ENCODE measurements around the gene CLDN15.
"Not testable (repeated sequence)": the region's sequence is repeated elsewhere in the genome, so short reads cannot be mapped to it uniquely, and the experiment has no call there.

Gene CLDN15

DNA sequence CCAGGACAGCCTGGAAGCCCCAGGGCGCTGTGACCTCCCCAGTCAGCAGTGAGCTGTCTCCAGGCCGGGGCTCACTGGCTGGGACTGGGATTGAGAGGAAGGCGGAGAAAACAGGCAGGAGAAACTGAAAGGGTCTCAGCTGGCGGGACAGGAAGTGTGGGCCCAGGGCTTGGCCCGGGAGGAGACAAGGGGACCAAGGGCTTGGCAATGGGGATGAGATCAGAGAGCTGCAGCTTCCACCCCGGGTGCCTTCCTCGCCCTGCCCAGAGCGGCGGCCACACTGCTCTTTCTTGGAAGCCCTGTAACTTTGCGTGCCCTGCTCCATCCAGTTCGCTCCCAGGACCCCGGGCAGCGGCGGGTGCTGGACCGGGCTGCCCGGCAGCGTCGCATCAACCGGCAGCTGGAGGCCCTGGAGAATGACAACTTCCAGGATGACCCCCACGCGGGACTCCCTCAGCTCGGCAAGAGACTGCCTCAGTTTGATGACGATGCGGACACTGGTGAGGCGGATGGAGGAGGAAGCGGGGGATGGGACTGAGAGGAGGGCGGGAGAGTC, 15.2 kb downstream of the CLDN15 start:
- DNase-seq (ENCODE audit: low read depth in 4 of 4, low spot score in 1 of 4): no peak

DNA sequence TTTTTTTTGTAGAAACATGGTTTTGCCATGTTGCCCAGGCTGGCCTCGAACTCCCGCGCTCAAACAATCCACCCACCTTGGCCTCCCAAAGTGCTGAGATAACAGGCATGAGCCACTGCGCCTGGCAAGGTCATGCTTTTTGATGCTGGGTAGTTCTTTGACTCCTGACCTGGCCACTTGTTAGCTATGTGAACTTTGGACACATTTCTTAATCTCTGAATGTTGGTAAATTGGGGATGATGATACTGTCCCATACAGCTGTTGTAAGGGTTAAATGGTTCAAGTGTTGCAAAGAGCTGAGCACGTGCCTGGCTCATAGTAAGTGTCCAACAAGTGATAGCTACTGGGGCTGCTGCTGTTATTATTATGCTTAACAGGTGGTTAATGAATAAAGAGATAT, 17.3 kb downstream of the CLDN15 start:
- no peak for DNase-seq (ENCODE audit: low read depth in 4 of 4, low spot score in 1 of 4)

DNA sequence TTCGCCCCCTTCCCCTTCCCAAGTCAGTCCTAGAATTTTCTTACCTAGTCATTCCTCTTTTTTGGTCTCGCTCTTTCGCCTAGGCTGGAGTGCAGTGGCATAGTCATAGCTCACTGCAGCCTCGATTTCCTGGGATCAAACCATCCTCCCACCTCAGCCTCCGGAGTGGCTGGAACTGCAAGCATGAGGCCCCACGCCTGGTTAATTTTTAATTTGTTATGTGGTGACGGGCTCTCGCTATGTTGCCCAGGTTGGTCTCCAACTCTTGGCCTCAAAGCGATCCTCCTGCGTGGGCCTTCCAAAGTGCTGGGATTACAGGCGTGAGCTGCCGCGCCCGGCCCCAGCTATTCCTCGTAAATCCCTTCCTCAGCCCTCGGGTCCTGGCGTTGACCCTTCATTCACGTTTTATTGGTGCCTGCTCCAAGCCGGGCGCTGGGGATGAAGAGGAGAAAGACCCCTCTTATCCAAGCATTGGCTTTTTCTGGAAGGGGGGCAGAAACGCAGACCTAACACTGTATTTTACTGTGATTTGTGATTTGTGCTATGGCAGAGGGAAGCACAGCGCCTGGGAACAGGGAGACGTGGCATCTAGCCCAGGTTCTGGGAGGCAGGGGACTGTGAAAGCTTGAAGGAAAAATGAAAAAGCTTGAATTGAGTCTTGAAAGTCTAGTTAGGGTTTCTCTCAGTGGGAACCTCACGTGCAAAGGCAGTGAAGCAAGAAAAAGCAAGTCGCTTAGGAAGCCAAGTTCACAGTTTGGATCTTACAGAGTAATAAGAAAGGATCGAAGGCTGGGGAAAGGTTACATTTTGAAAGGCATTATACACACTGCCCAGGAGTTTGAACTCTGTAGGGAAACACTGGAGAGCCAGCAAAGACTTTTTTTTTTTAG, 19.1 kb downstream of the CLDN15 start:
- no peak for DNase-seq (ENCODE audit: low read depth in 4 of 4, low spot score in 1 of 4)

DNA sequence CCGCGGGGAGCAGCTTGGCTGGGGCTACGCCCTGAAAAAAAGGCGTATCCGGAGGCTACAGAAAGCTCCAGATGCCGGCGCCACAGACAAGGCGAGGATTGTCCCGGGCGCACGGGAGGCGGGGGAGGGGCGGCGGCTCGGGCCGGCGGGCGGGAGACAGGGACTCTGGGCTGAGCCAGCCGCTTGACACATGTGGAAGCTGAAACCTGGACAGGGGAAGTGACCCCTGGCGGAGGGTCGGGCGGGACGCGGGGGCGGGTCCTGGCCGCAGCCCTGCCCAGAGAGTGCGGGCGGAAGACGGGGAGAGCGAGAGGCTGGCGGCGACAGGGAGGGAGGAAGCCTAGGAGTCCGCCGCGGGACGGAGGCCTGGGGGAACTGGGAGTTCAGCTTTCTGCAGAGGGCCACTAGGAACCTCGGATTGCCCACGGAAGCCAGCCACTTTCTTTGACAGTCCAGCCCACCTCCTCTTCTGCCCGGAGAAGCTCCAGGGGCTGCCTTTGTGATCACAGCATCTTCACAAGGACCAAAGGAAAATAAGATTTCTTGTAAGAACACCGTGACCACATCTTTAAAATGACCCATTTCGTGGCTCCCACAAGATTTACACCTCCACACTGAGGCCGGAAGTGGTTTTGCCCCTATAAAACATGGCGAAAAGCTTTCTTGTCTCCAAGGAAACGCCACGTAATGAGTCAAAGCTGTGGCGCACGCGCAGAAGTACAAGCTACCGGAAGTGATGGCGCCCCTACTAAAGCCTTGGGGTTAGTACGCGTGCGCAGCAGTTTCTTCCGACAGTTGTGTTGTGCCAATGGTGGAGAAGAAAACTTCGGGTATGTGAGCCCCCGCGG, 20.0 kb downstream of the CLDN15 start, which contains the start of the genes PLOD3 and ZNHIT1:
Gene PLOD3 (minus strand): TSS at position 194 of the 848 bp plus-strand sequence. CDS start 307 bp downstream, outside the sequence.
Gene ZNHIT1 (plus strand): TSS at position 778 of the 848 bp plus-strand sequence. CDS start 31 bp downstream, at position 809.
- DNase-seq (ENCODE audit: low read depth in 4 of 4, low spot score in 1 of 4): peak; percentile 88 to 96 (median 92)

DNA sequence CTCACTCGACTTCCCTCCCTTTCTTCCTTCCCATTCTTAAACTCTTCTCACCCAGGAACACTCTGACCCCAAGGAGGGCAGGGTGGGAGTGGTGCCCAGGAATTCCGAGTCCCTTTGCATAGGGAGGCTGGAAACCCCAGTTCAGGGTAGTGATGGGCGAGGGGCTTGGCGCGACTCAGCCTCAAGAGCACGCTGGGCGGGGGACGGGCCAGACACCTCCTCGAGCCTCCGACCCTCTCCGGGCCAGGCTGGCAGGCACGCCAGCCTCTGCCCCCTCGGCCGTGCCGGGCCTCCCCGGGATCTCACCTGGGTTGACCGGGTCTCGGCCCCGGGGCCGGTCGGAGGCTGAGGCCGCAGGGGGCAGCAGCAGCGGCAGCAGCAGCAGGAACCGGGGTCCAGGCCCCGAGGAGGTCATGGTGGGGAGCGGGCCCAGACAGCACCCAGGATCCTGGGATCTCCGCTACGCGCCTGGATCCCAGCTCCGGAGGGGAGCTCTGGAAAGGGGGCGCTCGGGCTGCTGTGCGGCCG, 20.7 kb downstream of the CLDN15 start:
- DNase-seq (ENCODE audit: low read depth in 4 of 4, low spot score in 1 of 4): no peak

DNA sequence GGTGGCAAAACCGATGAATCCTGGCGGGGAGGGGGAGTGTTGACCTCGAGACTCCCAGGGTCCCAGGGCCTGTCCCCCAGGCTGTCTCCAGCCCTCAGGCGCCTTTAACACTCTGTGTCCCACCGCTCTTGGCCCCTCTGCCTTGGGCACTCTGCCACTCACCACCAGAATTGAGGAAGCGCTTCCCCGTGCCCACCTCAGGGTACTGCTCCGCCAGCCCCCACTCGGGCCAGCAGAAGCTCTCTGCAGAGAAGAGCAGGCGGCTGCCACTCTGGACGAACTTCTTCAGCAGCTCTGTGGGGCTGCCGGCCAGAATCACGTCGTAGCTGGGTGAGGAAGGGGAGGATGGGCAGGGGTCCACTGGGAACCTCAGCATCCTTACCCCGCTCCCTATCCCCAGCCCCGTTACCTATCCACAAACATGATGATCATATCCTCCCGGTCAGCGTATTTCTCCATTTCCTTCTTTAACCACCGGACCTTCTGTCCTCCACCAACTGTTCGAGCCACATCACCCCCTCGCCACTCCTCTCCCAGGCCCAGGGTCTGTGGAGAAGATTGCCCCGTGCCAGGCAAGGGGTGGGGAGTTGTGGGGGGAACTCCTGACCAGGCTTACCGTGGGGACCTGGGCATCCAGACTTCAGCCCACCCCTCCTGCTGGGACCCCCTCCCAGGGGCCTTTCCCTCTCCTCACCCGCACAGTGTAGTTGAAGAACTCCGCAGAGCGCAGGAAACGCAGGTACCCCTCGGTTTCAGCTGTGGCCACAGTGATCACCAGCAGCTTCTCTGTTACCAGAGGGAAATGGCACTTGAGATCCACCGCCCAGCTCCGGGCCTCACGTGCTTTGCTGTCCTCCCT, 21.4 kb downstream of the CLDN15 start:
- no peak for DNase-seq (ENCODE audit: low read depth in 4 of 4, low spot score in 1 of 4)

DNA sequence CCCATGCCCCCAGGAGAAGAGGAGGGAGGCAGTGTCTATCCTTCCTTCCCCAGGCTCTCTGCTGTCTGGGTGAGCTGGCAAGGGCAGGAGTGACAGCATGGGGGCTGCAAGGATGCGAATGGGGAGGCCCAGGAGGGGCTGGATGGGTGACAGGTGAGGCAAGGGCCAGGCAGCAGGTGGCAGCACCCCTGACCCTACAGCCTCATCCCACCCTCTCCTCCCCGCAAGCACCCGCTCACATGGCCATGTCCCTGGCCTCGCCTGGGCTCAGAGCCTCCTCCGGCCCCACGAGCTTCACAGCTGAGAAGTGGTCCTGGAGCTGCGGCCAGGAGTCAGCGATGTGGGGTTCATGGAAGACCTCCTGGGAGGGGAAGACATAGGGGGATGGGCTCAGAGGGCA, 25.6 kb downstream of the CLDN15 start:
- DNase-seq (ENCODE audit: low read depth in 4 of 4, low spot score in 1 of 4): no peak

DNA sequence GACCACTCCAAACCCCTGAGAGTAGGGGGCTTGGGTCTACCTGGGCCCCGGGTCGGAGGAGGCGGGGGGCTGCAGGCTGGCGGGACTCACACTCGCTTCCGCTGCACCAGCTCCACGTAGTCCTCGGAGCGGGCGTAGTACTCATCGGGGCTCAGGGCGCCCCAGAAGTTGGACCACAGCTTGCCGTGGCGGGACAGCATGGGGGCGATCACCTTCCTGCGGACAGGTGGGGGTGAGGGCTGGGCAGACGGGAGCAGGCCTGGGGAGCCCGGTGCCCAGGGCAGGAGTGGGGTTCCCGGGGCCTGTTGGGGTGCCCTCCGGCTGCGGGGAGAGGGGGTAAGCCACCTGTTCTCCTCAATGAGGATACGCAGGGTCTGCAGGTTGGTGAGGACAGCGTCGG, 26.1 kb downstream of the CLDN15 start:
- no peak for DNase-seq (ENCODE audit: low read depth in 4 of 4, low spot score in 1 of 4)

DNA sequence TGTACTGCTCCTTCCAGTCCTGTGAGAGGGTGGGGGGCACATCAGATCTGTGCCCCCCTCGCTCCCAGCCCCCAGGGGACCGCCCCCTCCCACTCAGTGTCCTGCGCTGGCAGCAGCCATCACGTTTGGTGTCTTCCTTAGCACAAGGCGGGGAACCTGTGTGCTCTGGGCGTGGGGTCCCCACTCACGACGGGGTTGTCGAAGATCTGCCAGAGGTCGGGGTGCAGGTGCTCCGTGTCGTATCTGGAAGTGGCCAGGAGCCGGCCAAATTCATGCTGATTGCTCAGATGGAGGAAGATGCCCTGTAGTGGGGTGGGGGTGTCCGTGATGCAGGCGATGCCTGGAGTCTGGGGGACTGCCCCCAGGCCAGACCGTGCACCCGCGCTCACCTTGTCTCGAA, 27.5 kb downstream of the CLDN15 start:
- no peak for DNase-seq (ENCODE audit: low read depth in 4 of 4, low spot score in 1 of 4)

DNA sequence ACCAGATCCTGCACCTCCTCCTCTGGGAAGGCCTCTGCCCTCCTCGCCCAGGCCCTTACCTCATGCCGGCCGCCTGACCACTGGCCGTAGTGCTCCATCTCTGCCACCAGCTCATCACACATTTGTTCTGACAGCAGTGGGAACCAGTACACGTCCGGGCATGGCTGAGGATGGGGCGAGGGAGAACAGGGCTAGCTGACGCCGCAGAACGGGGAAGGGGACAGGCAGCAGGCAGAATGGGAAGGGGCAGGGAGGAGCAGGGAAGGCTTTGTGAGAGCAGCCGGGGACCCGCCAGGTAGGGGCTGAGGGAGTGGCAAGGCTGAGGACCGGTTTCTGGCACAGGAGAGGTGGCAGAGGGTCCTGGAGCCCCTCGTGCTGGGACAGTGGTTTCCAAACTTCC, 28.8 kb downstream of the CLDN15 start:
- DNase-seq (ENCODE audit: low read depth in 4 of 4, low spot score in 1 of 4): no peak

DNA sequence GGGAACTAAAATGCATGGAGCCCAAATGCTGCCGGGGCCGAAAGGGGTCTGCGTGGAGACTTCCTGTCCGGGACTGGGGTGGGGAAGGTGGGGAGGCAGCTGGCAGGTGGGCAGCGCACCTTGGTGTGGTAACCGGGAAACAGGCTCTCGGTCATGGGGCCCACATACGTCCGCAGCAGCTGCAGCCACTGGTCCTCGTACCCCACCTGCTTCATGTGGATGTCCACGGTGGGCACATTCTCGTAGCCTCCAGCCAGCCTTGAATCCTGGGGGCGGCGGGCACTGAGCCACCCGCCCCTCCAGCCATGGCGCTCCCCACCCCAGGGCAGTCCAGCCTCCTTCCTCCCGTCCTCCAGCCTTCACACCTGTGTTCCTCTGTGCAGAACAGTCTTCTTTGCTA, 30.1 kb downstream of the CLDN15 start:
- no peak for DNase-seq (ENCODE audit: low read depth in 4 of 4, low spot score in 1 of 4)

DNA sequence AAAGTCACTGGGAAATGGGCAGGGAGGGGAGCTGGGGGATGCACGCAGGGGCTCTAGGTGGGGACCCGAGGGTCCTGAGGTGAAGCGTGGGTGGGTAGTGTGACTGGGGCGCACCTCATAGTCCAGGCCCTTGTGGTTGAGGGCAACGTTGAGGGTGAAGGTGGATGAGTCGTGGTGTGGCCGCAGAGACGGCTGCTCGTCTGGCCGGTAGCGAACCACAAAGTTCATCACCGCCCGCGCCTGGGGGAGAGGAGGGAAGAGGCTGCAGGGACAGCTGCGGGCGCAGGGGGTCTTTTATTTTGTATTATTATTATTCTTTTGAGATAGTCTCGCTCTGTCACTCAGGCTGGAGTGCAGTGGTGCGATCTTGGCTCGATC, 30.9 kb downstream of the CLDN15 start:
- DNase-seq (ENCODE audit: low read depth in 4 of 4, low spot score in 1 of 4): no peak

DNA sequence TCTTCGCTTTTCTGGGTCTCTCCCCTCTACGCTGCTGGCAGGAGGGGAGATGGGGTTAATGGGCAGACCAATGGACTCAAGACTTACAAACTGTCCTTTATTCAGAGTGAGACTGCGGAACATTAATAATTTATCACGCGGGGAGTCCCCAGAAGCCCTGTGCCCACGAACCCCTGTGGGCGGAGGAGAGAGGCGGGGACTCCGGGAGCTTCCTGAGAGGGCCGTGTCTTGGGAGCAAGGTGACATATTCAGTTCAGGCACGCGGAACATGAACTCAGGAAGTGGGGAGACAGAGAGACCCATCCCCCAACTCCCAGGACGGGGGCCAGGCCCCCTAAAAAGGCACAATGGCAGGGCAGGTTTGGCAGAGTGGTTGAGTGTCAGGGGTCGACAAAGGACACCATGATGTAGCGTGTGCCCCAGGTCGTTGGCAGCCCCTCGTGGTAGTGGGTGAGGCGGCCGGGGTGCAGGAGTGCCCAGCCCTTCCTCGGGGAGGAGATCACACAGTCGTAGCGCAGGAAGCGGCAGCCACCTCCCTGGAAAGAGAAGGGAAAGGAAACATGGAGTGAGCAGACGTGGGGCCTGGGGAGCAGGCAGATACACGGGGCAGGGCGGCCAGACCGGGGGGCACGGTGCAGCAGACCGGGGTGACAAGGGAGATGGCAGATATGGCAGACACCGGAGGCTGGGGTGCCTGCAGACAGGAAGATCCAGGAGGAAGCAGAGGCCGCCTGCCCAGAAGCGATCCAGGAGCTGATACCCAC, 31.5 kb downstream of the CLDN15 start:
- DNase-seq (ENCODE audit: low read depth in 4 of 4, low spot score in 1 of 4): no peak

DNA sequence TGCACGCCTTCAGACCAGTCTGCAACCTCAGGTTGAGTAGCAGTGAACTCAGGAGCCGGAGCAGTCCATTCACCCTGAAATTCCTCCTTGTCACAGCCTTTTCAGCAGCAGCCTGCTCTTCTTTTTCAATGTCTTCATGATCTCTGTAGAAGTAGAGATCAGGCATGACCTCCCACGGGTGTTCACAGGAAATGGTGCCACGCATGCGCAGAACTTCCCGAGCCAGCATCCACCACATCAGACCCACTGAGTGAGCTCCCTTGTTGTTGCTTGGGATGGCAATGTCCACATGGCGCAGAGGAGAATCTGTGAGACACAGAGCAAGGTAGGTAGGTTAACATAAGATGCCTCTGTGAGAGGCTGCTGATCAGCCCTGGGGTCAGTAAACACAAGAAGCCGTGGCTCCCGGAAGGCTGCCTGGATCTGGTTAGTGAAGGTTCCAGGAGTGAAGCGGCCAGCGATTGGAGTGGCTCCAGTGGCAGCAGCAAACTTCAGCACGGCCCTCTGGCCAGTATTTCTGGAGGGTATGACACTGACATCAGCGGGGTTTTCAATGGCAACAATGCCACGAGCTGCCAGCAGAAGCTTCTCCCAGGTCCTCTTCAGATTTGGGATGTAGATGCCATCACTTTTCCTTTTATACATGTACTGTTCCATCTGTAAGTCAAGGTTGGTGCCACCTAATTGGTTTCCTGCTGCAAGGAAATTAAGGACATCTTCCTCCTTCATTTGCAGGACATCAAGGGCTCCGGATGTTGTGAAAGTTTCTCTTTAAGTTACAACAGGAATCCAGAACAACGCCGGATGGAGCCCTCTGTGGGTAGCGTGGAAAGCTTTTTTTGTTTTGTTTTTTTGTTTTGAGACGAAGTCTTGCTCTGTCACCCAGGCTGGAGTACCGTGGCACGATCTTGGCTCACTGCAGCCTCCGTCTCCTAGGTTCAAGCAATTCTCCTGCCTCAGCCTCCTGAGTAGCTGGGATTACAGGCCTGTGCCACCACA, 33.6 kb downstream of the CLDN15 start:
- not testable (repeated sequence) for DNase-seq (ENCODE audit: low read depth in 4 of 4, low spot score in 1 of 4)

DNA sequence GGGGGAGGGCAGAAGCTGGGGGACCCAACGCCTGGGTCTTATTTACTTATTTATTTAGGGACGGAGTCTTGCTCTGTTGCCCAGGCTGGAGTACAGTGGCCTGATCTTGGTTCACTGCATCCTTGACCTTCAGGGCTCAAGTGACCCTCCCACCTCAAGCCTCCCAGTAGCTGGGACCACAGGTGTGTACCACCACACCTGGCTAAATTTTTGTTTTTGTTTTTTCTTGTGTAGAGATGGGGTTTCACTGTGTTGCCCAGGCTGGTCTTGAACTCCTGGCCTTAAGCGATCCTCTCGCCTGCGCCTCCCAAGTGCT, 35.0 kb downstream of the CLDN15 start:
- DNase-seq (ENCODE audit: low read depth in 4 of 4, low spot score in 1 of 4): no peak

DNA sequence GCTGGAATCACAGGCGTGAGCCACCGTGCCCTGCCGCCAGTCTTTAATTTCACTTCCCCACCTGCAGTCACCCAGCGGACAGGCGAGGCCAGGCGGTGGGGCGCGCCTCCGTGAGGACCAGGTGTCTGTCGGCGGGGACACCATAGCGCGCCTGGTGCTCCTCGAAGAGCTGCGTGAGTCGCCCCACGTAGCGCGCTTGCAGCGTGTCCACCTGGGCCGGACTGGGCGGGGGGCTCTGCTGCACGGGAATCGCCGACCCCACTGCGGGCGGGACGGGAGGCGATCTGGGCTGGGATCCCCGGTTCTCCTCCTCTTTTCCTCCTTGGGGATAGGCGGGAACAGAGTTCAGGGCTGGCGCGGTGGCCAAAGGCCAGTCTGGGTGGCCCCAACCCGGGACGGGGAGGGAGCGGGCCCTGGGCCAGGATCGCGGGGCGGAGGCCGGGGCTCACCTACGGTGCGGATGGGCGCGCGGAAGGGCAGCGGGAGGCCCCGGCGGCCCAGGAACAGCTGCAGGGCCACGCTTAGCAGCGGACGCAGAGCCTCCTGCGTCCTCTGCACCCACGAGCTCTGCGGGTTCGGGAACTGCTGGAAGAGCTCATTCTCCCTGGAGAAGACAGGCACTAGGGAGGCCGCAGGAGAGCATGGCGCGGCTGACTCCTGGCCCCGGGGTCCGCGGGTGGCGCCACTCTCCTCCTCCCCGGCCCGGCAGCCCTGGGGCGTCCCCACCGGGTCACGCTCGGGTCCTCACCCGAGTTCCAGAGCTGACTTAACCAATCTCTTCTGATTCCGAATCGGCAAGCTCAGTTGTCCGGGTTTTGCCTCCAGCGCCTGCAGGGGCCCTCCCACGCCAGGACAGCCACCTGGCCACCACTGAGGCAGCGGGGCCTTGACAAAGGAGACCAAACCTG, 35.7 kb downstream of the CLDN15 start:
- no peak for DNase-seq (ENCODE audit: low read depth in 4 of 4, low spot score in 1 of 4)

DNA sequence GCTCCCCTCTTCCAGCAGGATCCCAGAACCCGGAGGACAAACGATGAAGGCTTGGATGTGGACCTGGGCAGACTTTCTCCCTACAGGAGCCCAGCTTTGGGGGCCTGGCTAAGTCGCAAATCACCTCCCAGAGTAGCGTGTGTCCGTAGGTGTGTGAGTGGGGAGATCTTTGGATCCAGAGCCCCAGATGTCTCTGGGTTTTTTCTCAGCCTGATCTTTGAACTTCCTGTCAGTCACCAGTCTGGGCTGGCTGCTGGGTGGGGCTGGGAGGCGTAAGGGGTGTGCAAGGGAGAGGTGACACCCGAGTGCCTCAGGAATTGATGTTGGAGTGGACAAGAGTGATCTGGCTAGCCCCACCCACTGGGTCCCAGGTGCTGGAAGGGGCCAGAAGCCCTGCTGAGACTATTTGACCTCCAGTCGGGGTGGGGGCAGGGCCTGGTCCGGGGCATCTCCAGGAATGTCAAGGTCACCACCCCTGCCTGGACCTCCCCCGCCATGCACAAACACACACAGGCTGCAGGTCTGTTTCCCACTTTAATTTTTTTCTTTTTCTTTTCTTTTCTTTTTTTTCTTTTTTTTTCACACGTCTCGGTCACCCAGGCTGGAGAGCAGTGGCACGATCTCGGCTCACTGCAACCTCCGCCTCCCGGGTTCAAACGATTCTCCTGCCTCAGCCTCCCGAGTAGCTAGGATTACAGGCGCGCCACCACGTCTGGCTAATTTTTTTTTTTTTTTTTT, 36.6 kb downstream of the CLDN15 start, which contains the start of gene MOGAT3:
Gene MOGAT3 (minus strand): TSS at position 175 of the 738 bp plus-strand sequence. CDS start 182 bp downstream, outside the sequence.
- DNase-seq (ENCODE audit: low read depth in 4 of 4, low spot score in 1 of 4): no peak

All from stimulated activated CD4-positive, alpha-beta T cell treated with anti-CD3 and anti-CD28 coated beads, Interleukin-1b, Interleukin-23, amount 100 ng/mL, for 24 hours (primary cell).